Motor neuron (in vitro differentiated cells): ENCODE data around the gene IBA57. TPM values are rescaled to one million over a fixed set of nuclear protein-coding genes. Genes with fewer than 3 reads are reported as not detected.
"Not testable (repeated sequence)": the region's sequence is repeated elsewhere in the genome, so short reads cannot be mapped to it uniquely, and the experiment has no call there.

Source experiments
- ATAC-seq, 8 experiments: fragments of 200-7000 bp; cut with Tn5 transposase; replicated peaks in 6 of 8; 2 replicates each; pipeline ENCODE4 v1.8.0; 2021; ENCODE audit warnings: mild to moderate bottlenecking in 8 of 8, moderate library complexity in 8 of 8
- H3K27ac ChIP-seq, 2 donors: fragments of 250-450 bp; sonication (Bioruptor Pico); 2 replicates each; pipeline ENCODE4 v1.9.0; 2021; ENCODE audit warnings: antibody characterized with exemption in 2 of 2, mild to moderate bottlenecking in 2 of 2, moderate library complexity in 1 of 2
- H3K4me1 ChIP-seq, 2 donors: fragments of 250-450 bp; sonication (Bioruptor Pico); replicated peaks in 1 of 2; 2 replicates each; pipeline ENCODE4 v1.6.1; 2021; ENCODE audit warnings: antibody characterized with exemption in 2 of 2, mild to moderate bottlenecking in 2 of 2, moderate library complexity in 1 of 2
- H3K4me3 ChIP-seq, 5 donors: fragments of 250-450 bp; sonication (Bioruptor Pico); 2 replicates each; pipeline ENCODE4 v1.9.0; 2021; ENCODE audit warnings: antibody characterized with exemption in 5 of 5, mild to moderate bottlenecking in 5 of 5, moderate library complexity in 4 of 5
- WGBS, 10 experiments: fragments of 450-650 bp; shearing (Covaris generic); methylation state at CpG; one replicate each; pipeline ENCODE4 v1.0.0; 2022; 5-methylcytosine and 5-hydroxymethylcytosine counted together
- in situ Hi-C, 9 experiments: fragments of 400-800 bp; cut with MboI; loops; one replicate each; pipeline ENCODE4 v1.15.0; 2021; ENCODE audit warnings: low sequenced_read_pairs in 9 of 9, low pct_unique_long_range_greater_than_20kb in 2 of 9; ENCODE audit not compliant: unreplicated experiment in 9 of 9
- total RNA-seq, 8 experiments: library from RNA; unstranded; fragments of 300-600 nt; gene quantifications; 2 replicates each; pipeline versions ENCODE4 v1.2.3 to v1.2.4, GENCODE V29; 2022

IBA57 gene
- total RNA-seq, 8 experiments from 2014 or later, result 2.8 to 6.0 (median 4.2) TPM

- H3K4me1 ChIP-seq, result peaks cover 0 to 11% of the 10 kb centered on the region in 2 donors
- H3K4me3 ChIP-seq, result peak overlapping the region in 1 of 5 donors; percentile 29
- WGBS, 10 experiments, result 0 to 90% (median 50%) methylated on average over 2 to 7 of the region's 69 CpGs; no CpG with 5 or more reads in 7 of the 10 experiments
- ATAC-seq, result peak; percentile 18 to 87 (median 64)
- peak overlapping the region in 1 of 2 donors; percentile 7 for H3K27ac ChIP-seq
- in situ Hi-C loops, result not testable (repeated sequence)
These were observed 8.2 kb downstream of the IBA57 start for GRCh38 chr1:228173528-228174481.

GRCh38 chr1:228174482-228175315 lies 9.1 kb downstream of the IBA57 start:
- in situ Hi-C loops, result no loop called here
- ATAC-seq, result peak in 6 of 8 experiments; percentile 16 to 71 (median 62)
- Histone ChIP-seq H3K4me3 (peak overlapping the region in 2 of 5 donors; percentile 19 to 23), H3K27ac (peak overlapping the region; percentile 36 to 55), H3K4me1 (peaks cover 0 to 11% of the 10 kb centered on the region in 2 donors)
- 79 to 94% (median 84%) methylated on average over 2 to 33 of the region's 52 CpGs; no CpG with 5 or more reads in 5 of the 10 experiments for WGBS, 10 experiments

- ATAC-seq, result no peak
- no peak overlapping the region for H3K4me3 ChIP-seq
- H3K27ac ChIP-seq, result no peak overlapping the region
- H3K4me1 ChIP-seq, result peaks cover 0 to 11% of the 10 kb centered on the region in 2 donors
- in situ Hi-C loops, result no loop called here
- WGBS, 10 experiments, result 60 to 92% (median 81%) methylated on average over 1 to 7 of the region's 18 CpGs; no CpG with 5 or more reads in 5 of the 10 experiments
These were observed 9.9 kb downstream of the IBA57 start for GRCh38 chr1:228175316-228176023.

GRCh38 chr1:228176024-228176395 lies 10.4 kb downstream of the IBA57 start:
- ATAC-seq, result no peak
- 60 to 100% (median 100%) methylated on average over 1 to 4 of the region's 4 CpGs; no CpG with 5 or more reads in 6 of the 10 experiments for WGBS, 10 experiments
- Histone ChIP-seq H3K4me1 (peaks cover 0 to 11% of the 10 kb centered on the region in 2 donors), H3K4me3 (no peak overlapping the region), H3K27ac (no peak overlapping the region)
- in situ Hi-C loops, result no loop called here

- Histone ChIP-seq H3K4me3 (no peak overlapping the region), H3K4me1 (peaks cover 0 to 11% of the 10 kb centered on the region in 2 donors), H3K27ac (no peak overlapping the region)
- WGBS, 10 experiments, result 68 to 100% (median 90%) methylated on average over 1 to 16 of the region's 19 CpGs; no CpG with 5 or more reads in 3 of the 10 experiments
- ATAC-seq, result no peak
- in situ Hi-C loops, result no loop called here
These were observed 11.0 kb downstream of the IBA57 start for GRCh38 chr1:228176461-228177182.

GRCh38 chr1:228177183-228177475 lies 11.5 kb downstream of the IBA57 start:
- ATAC-seq, result no peak
- in situ Hi-C loops, result no loop called here
- WGBS, 10 experiments, result 80 to 100% (median 81%) methylated on average over 1 to 4 of the region's 5 CpGs; no CpG with 5 or more reads in 4 of the 10 experiments
- no peak overlapping the region for H3K27ac ChIP-seq
- H3K4me1 ChIP-seq, result peaks cover 0 to 11% of the 10 kb centered on the region in 2 donors
- no peak overlapping the region for H3K4me3 ChIP-seq

GRCh38 chr1:228177721-228178710 lies 12.4 kb downstream of the IBA57 start:
- in situ Hi-C loops, result no loop called here
- no peak overlapping the region for H3K27ac ChIP-seq
- peaks cover 0 to 11% of the 10 kb centered on the region in 2 donors for H3K4me1 ChIP-seq
- no peak for ATAC-seq
- H3K4me3 ChIP-seq, result no peak overlapping the region
- 79 to 100% (median 88%) methylated on average over 1 to 11 of the region's 12 CpGs; no CpG with 5 or more reads in 1 of the 10 experiments for WGBS, 10 experiments

GRCh38 chr1:228178737-228179684 lies 13.4 kb downstream of the IBA57 start:
- in situ Hi-C loops, result no loop called here
- 41 to 98% (median 83%) methylated on average over 4 to 9 of the region's 12 CpGs for WGBS, 10 experiments
- Histone ChIP-seq H3K4me1 (peaks cover 4 to 8% of the 10 kb centered on the region in 2 donors), H3K27ac (no peak overlapping the region), H3K4me3 (no peak overlapping the region)
- ATAC-seq, result peak in 1 of 8 experiments; percentile 26

- Histone ChIP-seq H3K4me1 (peaks cover 10 to 11% of the 10 kb centered on the region in 2 donors), H3K27ac (no peak overlapping the region), H3K4me3 (no peak overlapping the region)
- in situ Hi-C loops, result no loop called here
- WGBS, 10 experiments, result 50 to 100% (median 86%) methylated on average over 1 to 4 of the region's 4 CpGs; no CpG with 5 or more reads in 3 of the 10 experiments
- peak in 1 of 8 experiments; percentile 67 for ATAC-seq
These were observed 14.8 kb downstream of the IBA57 start for GRCh38 chr1:228180271-228180958.
